Spleen (tissue), 11 donors: Measurements from ENCODE around the gene SLC38A3. TPM values are rescaled to one million over a fixed set of nuclear protein-coding genes. Genes with fewer than 3 reads are reported as not detected.

Experiments
- DNase-seq: peaks from one replicate; pipeline ENCODE4 v3.0.0-alpha.2; 2020
- H3K27ac ChIP-seq, 8 donors: fragments of 200-600 bp; sonication (generic) in 7 of 8; 1 replicate in 4 of 8; 2 replicates in 4 of 8; pipeline versions ENCODE4 v1.5.0 to v1.8.0; 2016 to 2021; ENCODE audit warnings: inconsistent platforms in 4 of 8, mild to moderate bottlenecking in 4 of 8, moderate library complexity in 1 of 8
- H3K27me3 ChIP-seq, 7 donors: fragments of 200-600 bp; sonication (generic) in 6 of 7; replicated peaks in 1 of 7; 1 replicate in 4 of 7; 2 replicates in 3 of 7; pipeline versions ENCODE4 v1.5.0 to v1.8.0; 2016 to 2021; ENCODE audit warnings: inconsistent platforms in 3 of 7, mild to moderate bottlenecking in 1 of 7
- H3K36me3 ChIP-seq, 6 donors: fragments of 200-600 bp; sonication (generic) in 5 of 6; 1 replicate in 4 of 6; 2 replicates in 2 of 6; pipeline versions ENCODE4 v1.5.0 to v1.8.0; 2016 to 2021; ENCODE audit warnings: inconsistent platforms in 2 of 6
- H3K4me1 ChIP-seq, 6 donors: fragments of 200-600 bp; sonication (generic) in 5 of 6; 1 replicate in 3 of 6; 2 replicates in 3 of 6; pipeline versions ENCODE4 v1.5.0 to v1.8.0; 2016 to 2021; ENCODE audit warnings: inconsistent platforms in 3 of 6
- H3K4me3 ChIP-seq, 8 donors: fragments of 200-600 bp; sonication (generic) in 7 of 8; 1 replicate in 4 of 8; 2 replicates in 4 of 8; pipeline versions ENCODE4 v1.5.0 to v1.8.0; 2016 to 2021; ENCODE audit warnings: inconsistent platforms in 4 of 8, mild to moderate bottlenecking in 4 of 8, moderate library complexity in 2 of 8
- H3K9me3 ChIP-seq, 8 donors: fragments of 200-600 bp; sonication (generic) in 7 of 8; 1 replicate in 4 of 8; 2 replicates in 4 of 8; pipeline versions ENCODE4 v1.5.0 to v1.8.0; 2016 to 2021; ENCODE audit warnings: inconsistent platforms in 4 of 8
- CTCF ChIP-seq, 11 experiments: fragments of 200-600 bp in 7 of 11; fragments of 450-650 bp in 4 of 11; sonication (generic) in 4 of 11; IDR thresholded peaks in 8 of 11; conservative IDR thresholded peaks in 3 of 11; 1 replicate in 7 of 11; 2 replicates in 4 of 11; pipeline versions ENCODE4 v1.4.0 to v1.8.0; 2016 to 2021; ENCODE audit warnings: antibody characterized with exemption in 11 of 11, inconsistent platforms in 4 of 11, mild to moderate bottlenecking in 1 of 11
- POLR2A ChIP-seq, 3 donors: fragments of 450-650 bp; IDR thresholded peaks; one replicate each; pipeline ENCODE4 v1.5.1; 2017; ENCODE audit warnings: antibody characterized with exemption in 3 of 3, mild to moderate bottlenecking in 1 of 3
- POLR2AphosphoS5 ChIP-seq, 3 donors: sonication (generic); formaldehyde crosslinking; IDR thresholded peaks; one replicate each; pipeline ENCODE4 v1.5.1; 2017; ENCODE audit warnings: antibody characterized with exemption in 3 of 3
- WGBS, 5 donors: extraction: QIAGEN DNeasy Blood & Tissue Kit in 3 of 5; methylation state at CpG; one replicate each; pipeline versions ENCODE4 v1.1.5 to v1.1.7; 2013 to 2018; 5-methylcytosine and 5-hydroxymethylcytosine counted together
- intact Hi-C: fragments of 100-400 bp; cut with DNase I; formaldehyde crosslinking; loops from one replicate; pipeline ENCODE4 v1.15.0; 2023; ENCODE audit warnings: low total_unique reads
- polyA plus RNA-seq, 3 donors: library from polyadenylated mRNA; stranded (reverse); fragments of 200-250 nt; gene quantifications; one replicate each; pipeline ENCODE4 v1.2.1, GENCODE V29; 2013
- total RNA-seq, 7 donors: library from RNA; depleted of rRNA in 3 of 7; stranded (reverse); fragments of >200 nt in 3 of 7; fragmentation: NEBNext Ultra II Directional in 4 of 7; extraction: Animal tissue kit (Norgen Biotek cat#: 25700) in 4 of 7; gene quantifications; one replicate each; pipeline versions ENCODE4 v1.1.0 to v1.2.1, GENCODE V29; 2016 to 2021
- donor health status: healthy with polysubstance abuse.
- donor health status: DM: no; HTN: no; CAD: no; lungs with moderate emphysema.
- donor health status: DM: no; HTN: no; CAD: no.
- donor health status: Bipolar disorder and iron deficiency.
- donor health status: healthy.
- donor health status: DM: no; HTN: no; CAD: no.
- donor health status: DM: yes; HTN: yes; CAD: no.

SLC38A3 gene
- total and polyA plus RNA-seq, 10 donors, result 0.02 to 0.07 TPM; not detected in 8

DNA sequence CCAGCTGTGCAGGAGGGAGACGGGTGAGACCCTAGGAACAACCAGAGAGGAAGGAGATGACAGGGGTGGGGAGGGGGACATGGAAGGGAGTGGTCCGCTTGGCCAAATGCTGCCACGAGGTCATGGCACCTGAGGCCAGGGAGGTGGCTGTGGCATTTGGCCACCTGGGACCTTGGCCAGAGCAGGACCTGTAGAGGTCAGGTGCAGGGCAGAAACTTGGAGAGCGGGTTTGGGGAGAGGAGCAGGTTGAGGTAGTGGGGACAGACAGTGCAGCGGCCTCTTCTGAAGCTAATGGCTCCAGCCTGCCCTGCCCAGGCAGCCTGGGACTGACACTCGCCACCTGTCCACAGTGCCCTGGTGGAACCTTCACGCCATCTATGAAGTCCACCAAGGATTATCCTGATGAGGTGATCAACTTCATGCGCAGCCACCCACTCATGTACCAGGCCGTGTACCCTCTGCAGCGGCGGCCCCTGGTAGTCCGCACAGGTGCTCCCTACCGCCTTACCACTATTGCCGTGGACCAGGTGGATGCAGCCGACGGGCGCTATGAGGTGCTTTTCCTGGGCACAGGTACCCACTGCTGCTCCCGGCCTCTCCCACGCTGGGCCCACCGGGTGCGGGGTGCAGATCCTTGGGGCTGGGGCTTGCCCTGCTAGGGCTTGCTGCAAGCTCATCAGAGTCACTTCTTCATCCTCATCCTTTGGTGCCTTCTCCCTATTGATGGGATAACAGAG lies 20.7 kb upstream of the SLC38A3 start:
- peaks cover 0 to 6% (median 0%) of the 10 kb centered on the region in 6 donors for H3K4me1 ChIP-seq
- intact Hi-C loops, result no loop called here
- H3K27me3 ChIP-seq, result no peaks in the 10 kb centered on the region
- TF ChIP-seq POLR2AphosphoS5 (IDR thresholded peaks at IDR 0.05), result no peak
- TF ChIP-seq CTCF (IDR thresholded peaks at IDR 0.05 in 8 of 11, conservative IDR thresholded peaks at IDR 0.05 in 3 of 11), result no peak
- TF ChIP-seq POLR2A (IDR thresholded peaks at IDR 0.05), result no peak
- no peaks in the 10 kb centered on the region for H3K9me3 ChIP-seq
- WGBS, 5 donors, result 91 to 94% (median 93%) methylated on average over 11 to 21 of the region's 21 CpGs
- H3K27ac ChIP-seq, result no peak overlapping the region
- no peak for DNase-seq
- H3K4me3 ChIP-seq, result no peak overlapping the region
- peaks cover 0 to 75% (median 21%) of the 10 kb centered on the region in 6 donors for H3K36me3 ChIP-seq

DNA sequence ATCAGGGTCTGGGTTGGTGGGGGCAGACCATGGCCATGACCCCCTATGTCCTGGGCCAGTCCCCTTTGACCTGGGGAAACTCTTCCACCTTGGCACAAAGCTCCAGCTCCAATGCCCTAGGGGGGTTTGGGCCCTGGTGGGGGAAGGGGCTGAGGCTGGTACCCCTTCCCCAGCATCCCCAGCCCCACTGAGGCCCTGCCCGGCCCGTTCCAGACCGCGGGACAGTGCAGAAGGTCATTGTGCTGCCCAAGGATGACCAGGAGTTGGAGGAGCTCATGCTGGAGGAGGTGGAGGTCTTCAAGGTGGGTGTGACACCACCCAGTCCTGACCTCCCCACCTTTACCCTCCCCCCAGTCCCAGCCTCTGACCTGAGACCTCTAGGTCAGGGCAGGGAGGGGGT lies 19.8 kb upstream of the SLC38A3 start:
- no peak overlapping the region for H3K4me3 ChIP-seq
- peaks cover 0 to 75% (median 21%) of the 10 kb centered on the region in 6 donors for H3K36me3 ChIP-seq
- H3K4me1 ChIP-seq, result peaks cover 0 to 6% (median 0%) of the 10 kb centered on the region in 6 donors
- no peaks in the 10 kb centered on the region for H3K27me3 ChIP-seq
- H3K9me3 ChIP-seq, result no peaks in the 10 kb centered on the region
- no peak for DNase-seq
- no peak for TF ChIP-seq CTCF (IDR thresholded peaks at IDR 0.05 in 8 of 11, conservative IDR thresholded peaks at IDR 0.05 in 3 of 11)
- TF ChIP-seq POLR2AphosphoS5 (IDR thresholded peaks at IDR 0.05), result no peak
- TF ChIP-seq POLR2A (IDR thresholded peaks at IDR 0.05), result no peak
- H3K27ac ChIP-seq, result no peak overlapping the region
- WGBS, 5 donors, result 94 to 98% (median 97%) methylated on average over 4 of the region's 4 CpGs; no CpG with 5 or more reads in 2 of the 5 donors
- intact Hi-C loops, result loop anchor here (5.0 kb wide), 1 partner anchor 63 kb away; no protein-coding TSS in a partner anchor

- Histone ChIP-seq H3K27me3 (no peaks in the 10 kb centered on the region), H3K4me1 (peaks cover 0 to 13% (median 3%) of the 10 kb centered on the region in 6 donors), H3K4me3 (no peak overlapping the region), H3K36me3 (peaks cover 0 to 71% (median 21%) of the 10 kb centered on the region in 6 donors), H3K9me3 (no peaks in the 10 kb centered on the region), H3K27ac (no peak overlapping the region)
- WGBS, 5 donors, result 91 to 96% (median 94%) methylated on average over 4 to 10 of the region's 10 CpGs
- DNase-seq, result no peak
- intact Hi-C loops, result loop anchor here (5.0 kb wide), 1 partner anchor 64 kb away; no protein-coding TSS in a partner anchor
- TF ChIP-seq POLR2AphosphoS5 (IDR thresholded peaks at IDR 0.05) (no peak), CTCF (IDR thresholded peaks at IDR 0.05 in 8 of 11, conservative IDR thresholded peaks at IDR 0.05 in 3 of 11) (no peak), POLR2A (IDR thresholded peaks at IDR 0.05) (no peak)
Observed at GRCh38 chr3:50186096-50186495, 19.0 kb upstream of the SLC38A3 start.

DNA sequence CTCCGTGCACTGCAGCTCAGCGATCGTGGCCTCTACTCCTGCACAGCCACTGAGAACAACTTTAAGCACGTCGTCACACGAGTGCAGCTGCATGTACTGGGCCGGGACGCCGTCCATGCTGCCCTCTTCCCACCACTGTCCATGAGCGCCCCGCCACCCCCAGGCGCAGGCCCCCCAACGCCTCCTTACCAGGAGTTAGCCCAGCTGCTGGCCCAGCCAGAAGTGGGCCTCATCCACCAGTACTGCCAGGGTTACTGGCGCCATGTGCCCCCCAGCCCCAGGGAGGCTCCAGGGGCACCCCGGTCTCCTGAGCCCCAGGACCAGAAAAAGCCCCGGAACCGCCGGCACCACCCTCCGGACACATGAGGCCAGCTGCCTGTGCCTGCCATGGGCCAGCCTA lies 17.3 kb upstream of the SLC38A3 start:
- WGBS, 5 donors, result 87 to 96% (median 92%) methylated on average over 17 to 19 of the region's 19 CpGs

More for the DNA sequence above, 17.3 kb upstream of the SLC38A3 start:
- H3K9me3 ChIP-seq, result no peaks in the 10 kb centered on the region
- H3K4me1 ChIP-seq, result peaks cover 0 to 21% (median 10%) of the 10 kb centered on the region in 6 donors
- no peak for TF ChIP-seq POLR2A (IDR thresholded peaks at IDR 0.05)
- peak in 1 of 3 donors; percentile 8 for TF ChIP-seq POLR2AphosphoS5 (IDR thresholded peaks at IDR 0.05)
- H3K27me3 ChIP-seq, result peaks cover 0 to 12% (median 1%) of the 10 kb centered on the region in 7 donors
- no peak overlapping the region for H3K4me3 ChIP-seq
- intact Hi-C loops, result loop anchor here (5.0 kb wide), 1 partner anchor 65 kb away; no protein-coding TSS in a partner anchor
- DNase-seq, result no peak
- H3K27ac ChIP-seq, result no peak overlapping the region
- peaks cover 0 to 58% (median 18%) of the 10 kb centered on the region in 6 donors for H3K36me3 ChIP-seq
